Activated CD8-positive, alpha-beta memory T cell treated with anti-CD3 and anti-CD28 coated beads, Interleukin-2, amount 50 U/mL, for 1 hour (primary cell): ENCODE results near the gene MIPEP.
"Not testable (repeated sequence)": the region's sequence is repeated elsewhere in the genome, so short reads cannot be mapped to it uniquely, and the experiment has no call there.

ENCODE experiments used
- DNase-seq: peaks from one replicate; pipeline ENCODE4 v3.0.0-alpha.2; 2020; ENCODE audit errors: extremely low read depth

Gene MIPEP

GRCh38 chr13:23889615-23890607 lies 711 bp upstream of the MIPEP start:
- no peak for DNase-seq

GRCh38 chr13:23884361-23884760 lies 4.8 kb downstream of the MIPEP start:
- not testable (repeated sequence) for DNase-seq

GRCh38 chr13:23883255-23883654 lies 5.9 kb downstream of the MIPEP start:
- DNase-seq, result no peak

GRCh38 chr13:23881402-23881800 lies 7.8 kb downstream of the MIPEP start:
- not testable (repeated sequence) for DNase-seq

GRCh38 chr13:23880493-23881401 lies 8.5 kb downstream of the MIPEP start:
- DNase-seq, result not testable (repeated sequence)

GRCh38 chr13:23877286-23877685 lies 11.9 kb downstream of the MIPEP start:
- no peak for DNase-seq

GRCh38 chr13:23876265-23876664 lies 12.9 kb downstream of the MIPEP start:
- no peak for DNase-seq

- no peak for DNase-seq
Observed at GRCh38 chr13:23871616-23872220, 17.5 kb downstream of the MIPEP start.

GRCh38 chr13:23870356-23871140 lies 18.7 kb downstream of the MIPEP start:
- DNase-seq, result no peak

GRCh38 chr13:23868521-23868920 lies 20.7 kb downstream of the MIPEP start:
- DNase-seq, result no peak

GRCh38 chr13:23867027-23867491 lies 22.1 kb downstream of the MIPEP start:
- DNase-seq, result no peak

GRCh38 chr13:23866420-23867026 lies 22.7 kb downstream of the MIPEP start:
- no peak for DNase-seq

- DNase-seq, result no peak
Observed at GRCh38 chr13:23865906-23866305, 23.3 kb downstream of the MIPEP start.

- DNase-seq, result no peak
Observed at GRCh38 chr13:23865026-23865425, 24.2 kb downstream of the MIPEP start.

GRCh38 chr13:23861310-23861709 lies 27.9 kb downstream of the MIPEP start:
- DNase-seq, result no peak

- DNase-seq, result no peak
Observed at GRCh38 chr13:23859904-23860303, 29.3 kb downstream of the MIPEP start.

- no peak for DNase-seq
Observed at GRCh38 chr13:23859455-23859854, 29.7 kb downstream of the MIPEP start.

- no peak for DNase-seq
Observed at GRCh38 chr13:23858546-23858945, 30.7 kb downstream of the MIPEP start.

- no peak for DNase-seq
Observed at GRCh38 chr13:23856008-23856750, 33.0 kb downstream of the MIPEP start.

- no peak for DNase-seq
Observed at GRCh38 chr13:23855360-23855759, 33.8 kb downstream of the MIPEP start.
